Measurements from ENCODE around the gene SLCO2A1. TPM values are rescaled to one million over a fixed set of nuclear protein-coding genes. Genes with fewer than 3 reads are reported as not detected.

Gene SLCO2A1
- total and polyA plus RNA-seq, 2 of the 4 experiments (the other 2 are of a cell fraction), result under 0.01 to 1.5 TPM

- Histone ChIP-seq H4K5ac (ENCODE audit: low read depth, low read length) (peak overlapping the region; percentile 11; the same call in 1 of the 2 replicates), H2BK20ac (ENCODE audit: low read depth, low read length) (peak overlapping the region; percentile 81), H3K14ac (replicated peaks; ENCODE audit: low read depth, low read length) (peak overlapping the region; percentile 70), H3K4ac (ENCODE audit: low read depth, low read length) (peak overlapping the region; percentile 89), H2AK9ac (replicated peaks; ENCODE audit: low read depth, low read length, poor library complexity) (peak overlapping the region; percentile 85), H3K27me3 (ENCODE audit: control insufficient read depth, insufficient read depth, low read length) (no peaks in the 10 kb centered on the region), H3K79me1 (ENCODE audit: low read depth in 1 of 2, low read length in 2 of 2) (no peaks in the 10 kb centered on the region; a peak in 1 of 4 replicates), H3K9me1 (ENCODE audit: insufficient read depth, low read length) (peaks cover 28% of the 10 kb centered on the region), H2AFZ (replicated peaks; ENCODE audit: low read length, poor library complexity) (peak overlapping the region; percentile 46), H3K27ac (ENCODE audit: insufficient read depth, low read length) (peak overlapping the region; percentile 36), H3K56ac (ENCODE audit: extremely low read depth, insufficient read depth, low read length) (no peak overlapping the region; the same call in 1 of the 2 replicates), H2BK15ac (ENCODE audit: low read depth, low read length) (0 out of 3 replicates have a peak overlapping the region, but pooled peaks have one; percentile 6), H3K9ac (ENCODE audit: low read depth, low read length) (no peak overlapping the region), H3K4me1 (ENCODE audit: control insufficient read depth, insufficient read depth, low read length) (peaks cover 21% of the 10 kb centered on the region), H3K36me3 (ENCODE audit: control insufficient read depth, insufficient read depth, low read length) (no peaks in the 10 kb centered on the region), H2AK5ac (ENCODE audit: low read depth, low read length) (peak overlapping the region; percentile 82), H4K91ac (ENCODE audit: insufficient read depth, low read depth, low read length) (peak overlapping the region; percentile 72), H3K4me3 (ENCODE audit: insufficient read depth, low read depth, low read length) (no peak overlapping the region), H3K18ac (ENCODE audit: low read depth, low read length) (peak overlapping the region; percentile 8; the same call in 1 of the 2 replicates), H3K23ac (ENCODE audit: low read depth, low read length) (peak overlapping the region; percentile 70), H4K20me1 (ENCODE audit: insufficient read depth, low read length) (peaks cover 10% of the 10 kb centered on the region), H4K8ac (ENCODE audit: low read depth in 2 of 2, low read length in 2 of 2) (peak overlapping the region in 1 of 2 experiments; percentile 58; a peak in 2 of 4 replicates), H2BK5ac (ENCODE audit: low read depth, low read length, poor library complexity, severe bottlenecking) (peak overlapping the region; percentile 74), H3K9me3 (ENCODE audit: control insufficient read depth, insufficient read depth, low read length) (no peaks in the 10 kb centered on the region), H3K4me2 (ENCODE audit: low read depth, low read length) (peak overlapping the region; percentile 22; the same call in 1 of the 2 replicates), H2BK120ac (ENCODE audit: low read depth, low read length) (peak overlapping the region; percentile 87)
- TF ChIP-seq FOS (IDR thresholded peaks at IDR 0.05; ENCODE audit: low read depth, low read length) (peak; percentile 54; the same call in 1 of the 2 replicates), ELK1 (IDR thresholded peaks at IDR 0.05; ENCODE audit: borderline replicate concordance, low read depth, low read length) (no peak)
- POLR2A ChIA-PET (ENCODE audit: unreplicated experiment), result no interaction called here
- ATAC-seq (ENCODE audit: low read depth) (peak; percentile 75), DNase-seq (peak; percentile 81)
- no TSS peak for BruUV-seq (replicated peaks)
- in situ Hi-C loops (cut with MboI; ENCODE audit: low sequenced_read_pairs) (loop anchor here (25.0 kb wide), 1 partner anchor 1207 kb away; no protein-coding TSS in a partner anchor), intact Hi-C loops (cut with micrococcal nuclease) (no loop called here), dilution Hi-C loops (cut with HindIII; ENCODE audit: low sequenced_read_pairs, unreplicated experiment) (no loop called here)
- CTCF ChIA-PET, result no interaction called here
- WGBS, 2 experiments (ENCODE audit: extremely low coverage in 2 of 2, insufficient read length in 1 of 2), result no CpG with 5 or more reads among the region's 2 CpGs
These were observed 85.5 kb downstream of the SLCO2A1 start for GRCh38 chr3:133944181-133944580.
